A673 (cell line): ENCODE data around the gene PINLYP. TPM values are rescaled to one million over a fixed set of nuclear protein-coding genes. Genes with fewer than 3 reads are reported as not detected.
A peak's percentile ranks its signal among the peaks of the same experiment; 100 is the strongest.

Source experiments
- BruUV-seq: library from RNA; stranded (reverse); fragments of 400-500 nt; replicated peaks from 2 replicates; lab custom pipeline; 2021; lab: Mats Ljungman, UMichigan
- CTCF ChIA-PET: fragments of 300-600 bp; sonication (Branson Sonifier 250); formaldehyde crosslinking; loops from one replicate; lab custom pipeline; 2022; ENCODE audit warnings: antibody characterized with exemption; lab: Charles Lee
- POLR2A ChIA-PET: fragments of 300-600 bp; sonication (Branson Sonifier 250); formaldehyde crosslinking; loops from one replicate; lab custom pipeline; 2022; ENCODE audit warnings: antibody characterized with exemption; ENCODE audit not compliant: low non-redundant PET; lab: Charles Lee
- DNase-seq: peaks from one replicate; pipeline ENCODE4 v3.0.0-alpha.2; 2015; ENCODE audit warnings: low spot score
- H3K27ac ChIP-seq: fragments of 200-600 bp; sonication (generic); 2 replicates; pipeline ENCODE4 v1.5.1; 2016; ENCODE audit warnings: mixed run types, low read depth, mild to moderate bottlenecking, mixed read lengths, antibody characterized with exemption, low read length; ENCODE audit not compliant: poor library complexity, severe bottlenecking
- H3K27me3 ChIP-seq: fragments of 200-600 bp; sonication (generic); replicated peaks from 2 replicates; pipeline ENCODE4 v1.6.1; 2017; ENCODE audit warnings: mixed run types, low read depth, mild to moderate bottlenecking, mixed read lengths, antibody characterized with exemption, low read length; ENCODE audit not compliant: insufficient read depth, poor library complexity
- H3K36me3 ChIP-seq: fragments of 200-600 bp; sonication (generic); 2 replicates; pipeline ENCODE4 v1.6.1; 2016; ENCODE audit warnings: mixed run types, mild to moderate bottlenecking, mixed read lengths, antibody characterized with exemption, low read length; ENCODE audit not compliant: insufficient read depth, poor library complexity, severe bottlenecking
- H3K4me1 ChIP-seq: fragments of 200-600 bp; sonication (generic); 2 replicates; pipeline ENCODE4 v1.6.1; 2017; ENCODE audit warnings: mixed run types, mild to moderate bottlenecking, mixed read lengths, antibody characterized with exemption, low read length; ENCODE audit not compliant: insufficient read depth, poor library complexity, severe bottlenecking
- H3K4me3 ChIP-seq: fragments of 200-600 bp; sonication (generic); 2 replicates; pipeline ENCODE4 v1.5.1; 2016; ENCODE audit warnings: low read depth, mixed run types, mild to moderate bottlenecking, mixed read lengths, low read length; ENCODE audit not compliant: poor library complexity, severe bottlenecking
- H3K9me3 ChIP-seq: fragments of 200-600 bp; sonication (generic); 2 replicates; pipeline ENCODE4 v1.6.1; 2016; ENCODE audit warnings: mixed run types, low read depth, mild to moderate bottlenecking, mixed read lengths, antibody characterized with exemption, low read length; ENCODE audit not compliant: poor library complexity, severe bottlenecking
- CTCF ChIP-seq: fragments of 300-800, 200-600 bp; sonication (generic); conservative IDR thresholded peaks from 2 replicates; pipeline ENCODE4 v1.5.1; 2017; ENCODE audit warnings: low read depth, mild to moderate bottlenecking, antibody characterized with exemption, low read length, moderate library complexity, mixed read lengths
- EZH2 ChIP-seq: fragments of 200-600 bp; sonication (generic); IDR thresholded peaks from 2 replicates; pipeline ENCODE4 v1.6.1; 2017; ENCODE audit warnings: borderline replicate concordance, low read depth, mild to moderate bottlenecking, mixed read lengths, antibody characterized with exemption, low read length; ENCODE audit not compliant: poor library complexity, severe bottlenecking
- intact Hi-C: fragments of 100-400 bp; cut with micrococcal nuclease; formaldehyde crosslinking; loops from one replicate; pipeline ENCODE4 v1.10.0; 2022; ENCODE audit not compliant: unreplicated experiment
- total RNA-seq: library from RNA; stranded (reverse); gene quantifications from 2 replicates; pipeline ENCODE4 v1.2.3, GENCODE V29; 2021

Gene PINLYP
- total RNA-seq, 1 experiment from 2014 or later: 14.3 TPM

- Histone ChIP-seq H3K4me1 (peaks cover 40% of the 10 kb centered on the region), H3K4me3 (no peak overlapping the region), H3K9me3 (no peaks in the 10 kb centered on the region), H3K27ac (peak overlapping the region; percentile 86), H3K27me3 (no peaks in the 10 kb centered on the region), H3K36me3 (peaks cover 16% of the 10 kb centered on the region)
- DNase-seq: peak; percentile 63
- intact Hi-C loops: no loop called here
- TF ChIP-seq EZH2: no peak
- no peak for TF ChIP-seq CTCF
- ChIA-PET POLR2A (no interaction called here), CTCF (interaction anchor here (0.9 to 1.2 kb wide), 2 partner anchors 9 to 30 kb away, joined by 3 to 9 read pairs; no protein-coding TSS in a partner anchor)
- no TSS peak for BruUV-seq
Measured at GRCh38 chr19:43564800-43565199, 10.8 kb upstream of the PINLYP start.

GRCh38 chr19:43569657-43570056 lies 5.9 kb upstream of the PINLYP start:
- CTCF ChIA-PET: interaction anchor here (0.7 kb wide), 1 partner anchor 13 kb away, joined by 3 read pairs; no protein-coding TSS in a partner anchor
- no TSS peak for BruUV-seq
- intact Hi-C loops: no loop called here

GRCh38 chr19:43570174-43570791 lies 5.3 kb upstream of the PINLYP start:
- H3K27me3 ChIP-seq: no peaks in the 10 kb centered on the region
- CTCF ChIA-PET: no interaction called here
- peaks cover 4% of the 10 kb centered on the region for H3K36me3 ChIP-seq
- H3K4me3 ChIP-seq: no peak overlapping the region
- TF ChIP-seq CTCF: no peak
- TF ChIP-seq EZH2: no peak
- intact Hi-C loops: no loop called here
- H3K4me1 ChIP-seq: peaks cover 12% of the 10 kb centered on the region
- H3K9me3 ChIP-seq: no peaks in the 10 kb centered on the region
- POLR2A ChIA-PET: no interaction called here
- H3K27ac ChIP-seq: no peak overlapping the region
- no peak for DNase-seq
- BruUV-seq: no TSS peak

More at GRCh38 chr19:43569657-43570056, 5.9 kb upstream of the PINLYP start:
- H3K27me3 ChIP-seq: no peaks in the 10 kb centered on the region
- H3K4me3 ChIP-seq: no peak overlapping the region
- no peaks in the 10 kb centered on the region for H3K9me3 ChIP-seq
- H3K4me1 ChIP-seq: peaks cover 18% of the 10 kb centered on the region
- POLR2A ChIA-PET: no interaction called here
- no peak overlapping the region for H3K27ac ChIP-seq
- DNase-seq: no peak
- no peak for TF ChIP-seq EZH2
- no peak for TF ChIP-seq CTCF
- H3K36me3 ChIP-seq: peaks cover 4% of the 10 kb centered on the region
